ENCODE measurements around the gene ADAMTS17. TPM values are rescaled to one million over a fixed set of nuclear protein-coding genes. Genes with fewer than 3 reads are reported as not detected.

The ADAMTS17 gene
- total RNA-seq, 4 donors from 2014 or later = 5.0 to 16.2 (median 11.6) TPM

DNA sequence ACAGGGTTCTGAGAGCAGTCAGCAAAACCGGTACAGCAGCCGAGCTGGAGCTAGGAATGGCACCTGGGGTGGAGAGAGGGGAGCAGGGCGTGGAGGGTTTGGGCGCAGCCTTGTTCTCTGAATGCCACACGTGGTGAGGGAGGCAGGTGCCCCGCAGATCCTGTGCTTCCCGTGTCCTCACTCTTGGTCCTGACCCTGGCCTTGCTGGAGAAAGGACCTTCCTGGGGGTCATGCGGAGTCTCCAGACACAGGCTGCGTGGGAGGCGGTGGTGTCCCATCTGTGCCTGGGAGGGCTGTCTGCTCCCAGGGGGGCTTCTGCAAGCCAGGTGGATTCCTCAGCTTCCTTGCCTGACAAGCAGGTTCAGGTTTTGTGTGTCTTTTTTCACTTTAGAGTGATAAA, 363.8 kb downstream of the ADAMTS17 start:
- in situ Hi-C loops (cut with MboI; ENCODE audit: low sequenced_read_pairs in 4 of 4) = no loop called here
- no peak for DNase-seq

DNA sequence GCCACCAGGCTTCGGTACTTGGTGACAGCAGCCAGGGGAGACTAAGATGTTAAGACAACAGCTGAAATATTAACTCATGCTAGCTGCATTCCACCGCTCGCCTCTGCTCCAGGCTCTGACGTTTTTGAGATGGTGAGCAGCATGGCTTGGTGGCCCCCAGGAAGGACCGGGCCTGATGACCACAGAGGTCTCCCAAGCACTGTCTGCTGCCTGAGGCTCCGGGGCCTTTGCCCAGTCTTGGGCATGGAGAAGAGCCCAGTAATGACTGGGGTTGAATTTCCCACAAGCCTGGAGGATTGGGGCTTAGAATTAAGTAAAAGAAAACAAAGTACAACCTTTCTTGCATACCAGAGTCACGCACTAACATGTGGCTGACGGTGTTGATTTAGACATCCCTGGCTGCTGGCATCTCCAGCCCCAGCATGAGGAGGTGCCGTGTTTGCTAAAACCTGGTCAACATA, 364.9 kb downstream of the ADAMTS17 start:
- no peak overlapping the region for H3K27ac ChIP-seq
- no peaks in the 10 kb centered on the region for H3K27me3 ChIP-seq
- DNase-seq (no peak), ATAC-seq (no peak)
- H3K4me3 ChIP-seq = no peak overlapping the region
- H3K36me3 ChIP-seq = peaks cover 0 to 14% of the 10 kb centered on the region in 2 donors
- H3K9me3 ChIP-seq = no peaks in the 10 kb centered on the region
- peaks cover 0 to 7% of the 10 kb centered on the region in 2 donors for H3K4me1 ChIP-seq
- intact Hi-C loops (cut with DNase I; ENCODE audit: low total_unique reads) (no loop called here), in situ Hi-C loops (cut with MboI; ENCODE audit: low sequenced_read_pairs in 4 of 4) (no loop called here)
- no peak for TF ChIP-seq POLR2A (IDR thresholded peaks at IDR 0.05)
- TF ChIP-seq, protein P1, sequence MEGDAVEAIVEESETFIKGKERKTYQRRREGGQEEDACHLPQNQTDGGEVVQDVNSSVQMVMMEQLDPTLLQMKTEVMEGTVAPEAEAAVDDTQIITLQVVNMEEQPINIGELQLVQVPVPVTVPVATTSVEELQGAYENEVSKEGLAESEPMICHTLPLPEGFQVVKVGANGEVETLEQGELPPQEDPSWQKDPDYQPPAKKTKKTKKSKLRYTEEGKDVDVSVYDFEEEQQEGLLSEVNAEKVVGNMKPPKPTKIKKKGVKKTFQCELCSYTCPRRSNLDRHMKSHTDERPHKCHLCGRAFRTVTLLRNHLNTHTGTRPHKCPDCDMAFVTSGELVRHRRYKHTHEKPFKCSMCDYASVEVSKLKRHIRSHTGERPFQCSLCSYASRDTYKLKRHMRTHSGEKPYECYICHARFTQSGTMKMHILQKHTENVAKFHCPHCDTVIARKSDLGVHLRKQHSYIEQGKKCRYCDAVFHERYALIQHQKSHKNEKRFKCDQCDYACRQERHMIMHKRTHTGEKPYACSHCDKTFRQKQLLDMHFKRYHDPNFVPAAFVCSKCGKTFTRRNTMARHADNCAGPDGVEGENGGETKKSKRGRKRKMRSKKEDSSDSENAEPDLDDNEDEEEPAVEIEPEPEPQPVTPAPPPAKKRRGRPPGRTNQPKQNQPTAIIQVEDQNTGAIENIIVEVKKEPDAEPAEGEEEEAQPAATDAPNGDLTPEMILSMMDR (IDR thresholded peaks at IDR 0.05 in 4 of 5, conservative IDR thresholded peaks at IDR 0.05 in 1 of 5) = no peak

More for the DNA sequence above, 363.8 kb downstream of the ADAMTS17 start:
- Histone ChIP-seq H3K36me3 (peaks cover 0 to 14% of the 10 kb centered on the region in 2 donors), H3K4me1 (peaks cover 0 to 7% of the 10 kb centered on the region in 2 donors), H3K4me3 (no peak overlapping the region), H3K27me3 (no peaks in the 10 kb centered on the region), H3K9me3 (no peaks in the 10 kb centered on the region), H3K27ac (no peak overlapping the region)
- ATAC-seq = no peak
- TF ChIP-seq, protein P1 (IDR thresholded peaks at IDR 0.05 in 4 of 5, conservative IDR thresholded peaks at IDR 0.05 in 1 of 5) = no peak
- TF ChIP-seq POLR2A (IDR thresholded peaks at IDR 0.05) = no peak
- intact Hi-C loops (cut with DNase I; ENCODE audit: low total_unique reads) = no loop called here

DNA sequence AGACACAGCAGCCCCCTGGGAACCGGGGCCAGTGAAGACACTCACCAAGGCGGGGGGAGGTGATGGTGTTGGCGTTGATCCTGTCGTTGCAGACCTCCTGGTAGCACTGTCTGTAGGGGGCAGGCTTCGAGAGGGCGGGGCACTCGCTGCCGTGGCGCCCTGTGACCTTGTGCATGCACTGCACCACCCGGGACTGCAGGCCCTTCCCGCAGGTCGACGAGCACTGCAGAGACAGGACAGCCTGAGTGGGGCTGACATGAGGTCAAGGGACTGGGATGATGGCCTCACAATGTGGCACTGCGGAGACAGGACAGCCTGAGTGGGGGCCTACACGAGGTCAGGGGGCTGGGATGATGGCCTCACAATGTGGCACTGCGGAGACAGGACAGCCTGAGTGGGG, 365.8 kb downstream of the ADAMTS17 start:
- Histone ChIP-seq H3K4me3 (no peak overlapping the region), H3K27me3 (no peaks in the 10 kb centered on the region), H3K9me3 (no peaks in the 10 kb centered on the region), H3K36me3 (peaks cover 0 to 14% of the 10 kb centered on the region in 2 donors), H3K27ac (no peak overlapping the region), H3K4me1 (peaks cover 0 to 3% of the 10 kb centered on the region in 2 donors)
- in situ Hi-C loops (cut with MboI; ENCODE audit: low sequenced_read_pairs in 4 of 4) = no loop called here
- intact Hi-C loops (cut with DNase I; ENCODE audit: low total_unique reads) = no loop called here
- DNase-seq (no peak), ATAC-seq (no peak)
- no peak for TF ChIP-seq POLR2A (IDR thresholded peaks at IDR 0.05)
- TF ChIP-seq, protein P1 (IDR thresholded peaks at IDR 0.05 in 4 of 5, conservative IDR thresholded peaks at IDR 0.05 in 1 of 5) = no peak

DNA sequence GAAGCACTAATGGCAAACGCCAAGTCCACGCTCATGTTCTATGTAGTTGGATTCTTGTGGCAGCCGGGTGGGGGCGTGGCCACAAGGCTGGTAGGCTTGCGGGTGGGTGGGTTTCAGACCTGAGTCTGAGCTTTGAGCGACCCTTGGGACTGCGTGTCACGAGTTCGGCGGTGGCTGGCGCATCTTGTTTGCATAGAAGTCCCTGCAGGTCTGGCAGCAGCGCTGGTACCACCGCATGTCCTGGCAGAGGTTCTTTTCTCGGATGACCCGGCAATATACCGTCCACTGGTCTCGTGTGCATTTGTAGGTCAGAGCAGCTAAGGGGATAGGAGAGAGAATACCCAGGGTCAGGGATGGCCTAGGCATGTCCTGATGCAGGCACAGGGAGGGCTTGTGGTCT, 367.5 kb downstream of the ADAMTS17 start:
- in situ Hi-C loops (cut with MboI; ENCODE audit: low sequenced_read_pairs in 4 of 4) (no loop called here), intact Hi-C loops (cut with DNase I; ENCODE audit: low total_unique reads) (no loop called here)
- Histone ChIP-seq H3K27me3 (no peaks in the 10 kb centered on the region), H3K4me3 (no peak overlapping the region), H3K27ac (no peak overlapping the region), H3K9me3 (no peaks in the 10 kb centered on the region), H3K4me1 (no peaks in the 10 kb centered on the region), H3K36me3 (peaks cover 0 to 14% of the 10 kb centered on the region in 2 donors)
- ATAC-seq (no peak), DNase-seq (no peak)
- no peak for TF ChIP-seq POLR2A (IDR thresholded peaks at IDR 0.05)
- TF ChIP-seq, protein P1 (IDR thresholded peaks at IDR 0.05 in 4 of 5, conservative IDR thresholded peaks at IDR 0.05 in 1 of 5) = no peak

GRCh38 chr15:99973351-99973750, 368.4 kb downstream of the ADAMTS17 start:
- Histone ChIP-seq H3K27me3 (no peaks in the 10 kb centered on the region), H3K27ac (no peak overlapping the region), H3K9me3 (no peaks in the 10 kb centered on the region), H3K36me3 (peaks cover 0 to 14% of the 10 kb centered on the region in 2 donors), H3K4me3 (no peak overlapping the region), H3K4me1 (no peaks in the 10 kb centered on the region)
- intact Hi-C loops (cut with DNase I; ENCODE audit: low total_unique reads) = no loop called here
- TF ChIP-seq, protein P1 (IDR thresholded peaks at IDR 0.05 in 4 of 5, conservative IDR thresholded peaks at IDR 0.05 in 1 of 5) = no peak
- TF ChIP-seq POLR2A (IDR thresholded peaks at IDR 0.05) = no peak
- in situ Hi-C loops (cut with MboI; ENCODE audit: low sequenced_read_pairs in 4 of 4) = no loop called here
- DNase-seq (no peak), ATAC-seq (no peak)
